Mucosa of rectum (tissue), 2 donors: ENCODE data around the gene BPIFB2.
"Not testable (repeated sequence)": the region's sequence is repeated elsewhere in the genome, so short reads cannot be mapped to it uniquely, and the experiment has no call there.

Experiments used
- H3K27ac ChIP-seq, 2 donors: one replicate each; pipeline ENCODE4 v1.7.0; 2013; ENCODE audit warnings: inconsistent platforms in 2 of 2, low read depth in 2 of 2, low read length in 2 of 2
- H3K27me3 ChIP-seq, 2 donors: one replicate each; pipeline ENCODE4 v1.7.0; 2013; ENCODE audit warnings: low read length in 2 of 2; ENCODE audit not compliant: control insufficient read depth in 2 of 2, insufficient read depth in 2 of 2
- H3K36me3 ChIP-seq, 2 donors: one replicate each; pipeline ENCODE4 v1.7.0; 2013; ENCODE audit warnings: low read length in 2 of 2; ENCODE audit not compliant: control insufficient read depth in 2 of 2, insufficient read depth in 2 of 2
- H3K4me1 ChIP-seq, 2 donors: one replicate each; pipeline ENCODE4 v1.7.0; 2013; ENCODE audit warnings: low read length in 2 of 2, mild to moderate bottlenecking in 1 of 2; ENCODE audit not compliant: control insufficient read depth in 2 of 2, insufficient read depth in 2 of 2
- H3K4me3 ChIP-seq, 2 donors: one replicate each; pipeline ENCODE4 v1.7.0; 2013; ENCODE audit warnings: low read length in 2 of 2
- H3K9ac ChIP-seq, 2 donors: one replicate each; pipeline ENCODE4 v1.7.0; 2013; ENCODE audit warnings: low read length in 2 of 2, low read depth in 1 of 2, mild to moderate bottlenecking in 1 of 2
- H3K9me3 ChIP-seq, 2 donors: one replicate each; pipeline ENCODE4 v1.7.0; 2013; ENCODE audit warnings: low read length in 2 of 2; ENCODE audit not compliant: control insufficient read depth in 2 of 2
- donor health status: healthy.
- donor health status: Normal muscosa, but diverticular disease.

Gene BPIFB2

DNA sequence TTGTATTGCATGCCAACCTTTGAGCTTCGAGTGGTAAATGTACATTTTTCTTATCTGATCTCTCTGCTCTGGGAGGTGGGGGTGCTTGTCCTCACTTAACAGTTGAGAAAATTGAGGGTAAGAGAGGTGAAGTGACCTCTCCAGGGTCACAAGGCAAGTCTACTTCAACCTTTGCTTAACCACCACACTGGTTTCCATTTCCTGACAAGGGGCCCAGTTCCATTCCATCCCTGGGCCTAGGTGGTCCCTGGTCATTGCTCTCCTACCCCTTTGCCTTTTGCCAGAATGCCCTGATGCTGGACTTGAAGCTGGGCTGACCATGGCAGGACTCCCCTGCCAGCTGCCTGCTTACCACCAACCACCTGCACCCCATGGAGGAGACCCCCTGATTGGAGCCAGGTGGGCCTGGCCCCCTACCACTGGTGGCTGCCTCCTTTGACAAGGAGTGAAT lies 36.3 kb downstream of the BPIFB2 start:
- Histone ChIP-seq H3K9ac (no peak overlapping the region), H3K4me3 (no peak overlapping the region), H3K27ac (no peak overlapping the region), H3K27me3 (no peaks in the 10 kb centered on the region), H3K9me3 (no peaks in the 10 kb centered on the region), H3K4me1 (no peaks in the 10 kb centered on the region), H3K36me3 (no peaks in the 10 kb centered on the region)

DNA sequence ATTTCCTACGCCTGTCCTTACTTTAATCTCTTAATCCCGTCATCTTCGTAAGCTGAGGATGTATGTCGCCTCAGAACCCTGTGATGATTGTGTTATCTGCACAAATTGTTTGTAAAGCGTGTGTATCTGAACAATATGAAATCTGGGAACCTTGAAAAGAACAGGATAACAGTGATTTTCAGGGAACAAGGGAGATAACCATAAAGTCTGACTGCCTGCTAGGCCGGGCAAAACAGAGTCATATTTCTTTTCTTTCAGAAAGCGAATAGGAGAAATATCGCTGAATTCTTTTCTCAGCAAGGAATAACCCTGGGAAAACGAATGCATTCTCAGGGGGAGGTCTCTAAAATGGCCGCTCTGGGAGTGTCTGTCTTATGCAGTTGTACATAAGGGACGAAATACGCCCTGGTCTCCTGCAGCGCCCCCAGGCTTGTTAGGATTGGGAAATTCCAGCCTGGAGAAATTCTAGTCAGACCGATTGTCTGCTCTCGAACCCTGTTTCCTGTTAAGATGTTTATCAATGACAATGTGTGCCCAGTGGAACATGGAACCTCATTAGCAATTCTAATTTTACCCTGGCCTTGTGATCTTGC lies 37.7 kb downstream of the BPIFB2 start:
- not testable (repeated sequence) for H3K27me3 ChIP-seq, H3K9ac ChIP-seq, H3K27ac ChIP-seq, H3K4me3 ChIP-seq, H3K4me1 ChIP-seq, H3K9me3 ChIP-seq, H3K36me3 ChIP-seq

DNA sequence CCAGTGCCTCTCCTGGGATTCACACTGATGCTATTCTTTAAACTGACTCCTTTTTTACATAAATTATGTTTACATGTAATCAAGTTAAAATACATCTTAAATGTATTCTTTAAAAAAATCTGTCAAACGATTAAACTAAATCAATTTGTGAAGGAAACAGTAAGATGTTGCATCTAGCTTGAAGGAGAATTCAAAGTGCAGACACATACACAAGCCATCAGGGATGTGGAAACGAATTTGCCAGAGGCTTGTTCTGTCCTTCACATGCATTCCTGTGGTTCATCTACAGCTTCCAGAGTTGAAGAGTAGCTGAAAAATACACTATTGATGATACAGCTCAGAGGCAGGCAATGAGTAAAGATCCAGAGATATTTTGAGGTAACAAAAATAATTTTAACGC lies 38.9 kb downstream of the BPIFB2 start:
- Histone ChIP-seq H3K4me3 (no peak overlapping the region), H3K4me1 (no peaks in the 10 kb centered on the region), H3K9ac (no peak overlapping the region), H3K9me3 (no peaks in the 10 kb centered on the region), H3K36me3 (no peaks in the 10 kb centered on the region), H3K27ac (no peak overlapping the region), H3K27me3 (no peaks in the 10 kb centered on the region)

DNA sequence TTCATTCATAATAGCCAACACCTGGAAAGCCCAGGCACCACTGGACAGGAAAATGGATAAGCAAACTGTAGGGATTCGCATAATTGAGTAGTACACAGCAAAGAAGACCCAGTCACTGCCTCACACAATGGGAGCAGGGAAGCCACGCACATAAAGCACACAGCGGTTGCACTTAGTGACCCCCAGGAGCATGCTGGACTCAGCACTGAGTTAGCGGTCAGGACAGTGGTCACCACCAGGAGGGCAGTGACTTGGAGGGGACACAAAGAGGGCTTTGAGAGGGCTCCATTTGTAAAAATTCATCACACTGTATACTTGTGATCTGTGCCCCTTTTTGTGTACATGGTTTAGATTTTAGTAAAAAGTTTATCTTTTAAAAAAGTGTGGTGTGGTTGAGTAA lies 43.8 kb downstream of the BPIFB2 start:
- H3K4me3 ChIP-seq = no peak overlapping the region
- no peak overlapping the region for H3K9ac ChIP-seq
- no peaks in the 10 kb centered on the region for H3K36me3 ChIP-seq
- H3K4me1 ChIP-seq = no peaks in the 10 kb centered on the region
- no peaks in the 10 kb centered on the region for H3K27me3 ChIP-seq
- H3K9me3 ChIP-seq = no peaks in the 10 kb centered on the region
- H3K27ac ChIP-seq = no peak overlapping the region

DNA sequence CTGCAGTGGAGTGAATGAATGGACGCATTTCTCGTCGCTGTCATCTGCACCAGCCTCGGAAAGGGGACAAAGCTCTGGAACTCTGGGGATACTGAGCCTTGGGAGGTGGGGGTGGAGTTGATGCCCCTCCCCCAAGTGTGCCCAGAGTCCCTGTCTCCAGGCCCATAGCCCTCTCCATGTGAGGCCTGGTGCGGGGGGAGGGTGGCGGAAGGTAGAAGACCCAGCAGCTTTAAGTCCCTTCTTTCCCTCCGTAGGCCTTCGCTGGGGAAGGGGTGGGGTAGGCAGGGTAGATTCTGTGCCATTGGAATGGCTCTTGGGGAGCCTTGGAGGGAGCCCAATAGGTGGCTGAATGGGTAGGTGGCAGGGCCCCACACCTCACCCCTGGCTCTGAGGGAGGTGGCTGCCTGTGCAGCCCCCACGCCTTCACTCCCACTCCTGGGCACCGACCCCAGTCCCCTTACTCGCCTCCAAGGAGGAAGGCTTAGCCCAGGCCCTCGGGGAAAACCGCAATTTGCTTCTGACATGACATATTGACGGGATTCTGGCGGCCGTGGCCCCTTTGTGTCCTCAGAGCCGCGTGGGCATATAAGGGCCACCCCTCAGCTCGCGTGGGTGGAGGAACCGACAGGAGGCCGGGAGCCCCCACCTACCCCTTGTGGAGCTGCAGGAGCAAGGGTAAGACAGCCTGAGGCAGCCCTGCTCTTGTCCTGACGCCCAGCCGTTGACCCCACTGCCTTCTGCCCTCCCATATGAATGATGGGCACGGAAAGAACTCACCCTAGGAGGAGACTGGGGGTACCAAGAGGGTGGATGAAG lies 46.0 kb downstream of the BPIFB2 start, which contains the start of gene BPIFB3:
BPIFB3 (plus strand) TSS at position 613 of the 816 bp plus-strand sequence. CDS start 1,533 bp downstream, outside the sequence.
- no peaks in the 10 kb centered on the region for H3K27me3 ChIP-seq
- no peaks in the 10 kb centered on the region for H3K9me3 ChIP-seq
- no peaks in the 10 kb centered on the region for H3K36me3 ChIP-seq
- no peaks in the 10 kb centered on the region for H3K4me1 ChIP-seq
- no peak within 1 kb of the TSS for H3K9ac ChIP-seq
- H3K4me3 ChIP-seq = no peak within 1 kb of the TSS
- H3K27ac ChIP-seq = no peak within 1 kb of the TSS

DNA sequence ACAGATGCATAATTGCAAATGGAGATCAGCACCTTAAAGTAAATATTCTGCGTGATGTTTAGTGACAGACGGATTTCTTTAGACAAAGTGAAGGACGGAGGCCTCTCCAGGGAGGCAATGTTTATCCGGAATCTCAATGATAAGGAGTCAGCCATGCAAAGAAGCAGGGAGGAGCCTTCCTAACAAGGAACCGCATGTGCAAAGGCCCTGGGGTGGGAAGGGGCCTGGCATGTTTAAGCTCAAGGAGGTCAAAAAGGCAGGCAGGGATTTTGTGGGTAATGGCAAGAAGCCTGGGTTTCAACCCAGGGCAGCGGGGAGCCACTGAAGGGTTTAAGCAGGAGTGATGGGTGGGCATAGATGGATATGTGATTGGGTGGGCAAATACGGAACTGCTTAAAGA lies 46.9 kb downstream of the BPIFB2 start:
- no peaks in the 10 kb centered on the region for H3K4me1 ChIP-seq
- no peak overlapping the region for H3K9ac ChIP-seq
- no peaks in the 10 kb centered on the region for H3K36me3 ChIP-seq
- no peaks in the 10 kb centered on the region for H3K27me3 ChIP-seq
- no peak overlapping the region for H3K4me3 ChIP-seq
- H3K27ac ChIP-seq = no peak overlapping the region
- H3K9me3 ChIP-seq = no peaks in the 10 kb centered on the region

DNA sequence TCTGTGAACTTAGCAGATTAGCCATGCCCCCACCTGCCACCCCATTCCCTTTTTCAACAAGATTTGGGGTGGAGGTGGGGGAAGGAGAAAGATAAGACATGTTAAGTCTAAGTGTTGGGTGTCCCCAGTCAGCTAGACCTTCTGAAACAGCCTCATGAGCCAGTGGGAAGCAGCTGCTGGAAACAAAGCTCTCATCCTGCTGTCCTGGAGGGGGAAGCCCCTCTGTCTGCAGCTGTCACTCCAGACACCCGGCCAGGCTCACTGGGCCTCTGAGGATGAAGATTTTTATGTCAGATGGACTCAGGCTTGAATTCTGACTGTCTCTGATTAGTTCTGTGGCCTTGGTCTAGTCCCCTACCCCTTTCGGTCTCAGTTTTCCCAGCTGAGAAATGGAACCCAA lies 47.3 kb downstream of the BPIFB2 start:
- Histone ChIP-seq H3K27ac (no peak overlapping the region), H3K9me3 (no peaks in the 10 kb centered on the region), H3K27me3 (no peaks in the 10 kb centered on the region), H3K36me3 (no peaks in the 10 kb centered on the region), H3K4me1 (no peaks in the 10 kb centered on the region), H3K9ac (no peak overlapping the region), H3K4me3 (no peak overlapping the region)

DNA sequence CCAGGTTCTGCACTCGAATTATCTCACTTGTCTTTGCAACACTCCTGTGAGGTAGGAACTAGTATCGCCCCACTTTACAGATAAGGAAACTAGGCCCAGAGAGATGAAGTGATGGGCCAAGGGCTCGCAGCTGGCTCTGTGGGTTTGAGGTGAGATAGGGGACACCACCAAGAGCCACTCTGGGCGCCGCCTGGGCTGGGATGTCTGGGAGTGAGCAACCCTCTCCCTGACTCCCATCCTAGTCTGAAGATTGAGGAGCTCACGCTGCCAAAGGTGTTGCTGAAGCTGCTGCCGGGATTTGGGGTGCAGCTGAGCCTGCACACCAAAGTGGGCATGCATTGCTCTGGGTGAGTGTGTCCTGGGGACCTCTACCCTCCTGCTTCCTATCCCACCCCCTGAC lies 51.6 kb downstream of the BPIFB2 start:
- H3K27ac ChIP-seq = no peak overlapping the region
- no peaks in the 10 kb centered on the region for H3K36me3 ChIP-seq

DNA sequence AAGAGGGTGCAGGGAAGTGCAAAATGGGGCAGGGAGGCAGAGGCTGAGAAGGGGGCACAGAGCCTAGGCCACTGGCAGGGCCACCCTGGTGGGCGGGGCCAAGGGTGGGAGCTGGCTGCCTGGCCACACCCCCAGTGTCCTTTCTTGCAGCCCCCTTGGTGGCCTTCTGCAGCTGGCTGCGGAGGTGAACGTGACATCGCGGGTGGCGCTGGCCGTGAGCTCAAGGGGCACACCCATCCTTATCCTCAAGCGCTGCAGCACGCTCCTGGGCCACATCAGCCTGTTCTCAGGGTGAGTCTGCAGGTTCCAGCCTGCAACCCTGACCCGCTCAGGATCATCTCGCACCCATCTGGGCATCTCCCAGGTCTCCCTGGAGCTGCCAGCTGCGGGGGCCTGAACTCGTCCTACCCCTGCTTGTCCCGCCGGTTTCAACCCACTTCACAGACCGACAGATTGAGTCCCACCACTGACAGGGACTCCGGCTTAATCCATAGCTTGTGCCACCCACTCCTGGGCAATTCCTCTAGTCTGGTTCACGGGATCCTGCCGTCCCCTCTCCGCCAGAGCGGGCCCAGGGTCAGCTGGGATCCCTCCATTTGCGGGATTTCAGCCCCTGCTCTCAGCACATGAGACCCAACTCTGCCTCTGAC lies 52.4 kb downstream of the BPIFB2 start:
- H3K9ac ChIP-seq = no peak overlapping the region
- no peaks in the 10 kb centered on the region for H3K4me1 ChIP-seq
- no peaks in the 10 kb centered on the region for H3K9me3 ChIP-seq
- H3K27me3 ChIP-seq = no peaks in the 10 kb centered on the region
- H3K27ac ChIP-seq = no peak overlapping the region
- no peaks in the 10 kb centered on the region for H3K36me3 ChIP-seq
- H3K4me3 ChIP-seq = no peak overlapping the region

More for the DNA sequence above, 51.6 kb downstream of the BPIFB2 start:
- no peaks in the 10 kb centered on the region for H3K27me3 ChIP-seq
- H3K9ac ChIP-seq = no peak overlapping the region
- H3K9me3 ChIP-seq = no peaks in the 10 kb centered on the region
- H3K4me3 ChIP-seq = no peak overlapping the region
- no peaks in the 10 kb centered on the region for H3K4me1 ChIP-seq

DNA sequence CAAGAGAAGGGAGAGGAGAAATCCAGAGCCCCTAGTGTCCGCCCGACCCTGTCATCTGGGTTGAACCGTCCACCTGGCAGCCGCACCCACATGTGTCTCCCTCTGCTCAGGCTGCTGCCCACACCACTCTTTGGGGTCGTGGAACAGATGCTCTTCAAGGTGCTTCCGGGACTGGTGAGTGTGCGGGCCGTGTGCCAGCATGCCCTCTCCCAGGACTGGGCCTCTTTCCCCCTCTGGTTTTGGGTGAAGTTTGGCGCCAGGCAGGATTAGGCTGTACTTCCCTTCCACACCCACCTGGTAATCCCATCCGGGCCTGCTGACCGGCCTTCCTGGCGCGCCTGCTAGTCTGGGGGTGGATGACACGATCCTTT lies 54.1 kb downstream of the BPIFB2 start:
- Histone ChIP-seq H3K27ac (no peak overlapping the region), H3K4me3 (no peak overlapping the region), H3K9me3 (no peaks in the 10 kb centered on the region), H3K27me3 (no peaks in the 10 kb centered on the region), H3K4me1 (no peaks in the 10 kb centered on the region), H3K9ac (no peak overlapping the region), H3K36me3 (no peaks in the 10 kb centered on the region)
